HG03460 (cell line): ENCODE data around the gene RHNO1.
"Not testable (repeated sequence)": the region's sequence is repeated elsewhere in the genome, so short reads cannot be mapped to it uniquely, and the experiment has no call there.

ENCODE experiments used
- ATAC-seq: cut with Tn5 transposase; IDR thresholded peaks from one replicate; pipeline ENCODE4 v1.9.1; 2021; ENCODE audit not compliant: unreplicated experiment

Gene RHNO1

GRCh38 chr12:2858334-2858733 is 18.7 kb upstream of the RHNO1 start:
- ATAC-seq, result no peak

- no peak for ATAC-seq
Observed at GRCh38 chr12:2858944-2859421, 18.0 kb upstream of the RHNO1 start.

- ATAC-seq, result no peak
Observed at GRCh38 chr12:2860170-2860569, 16.9 kb upstream of the RHNO1 start.

GRCh38 chr12:2862876-2863275 is 14.1 kb upstream of the RHNO1 start:
- ATAC-seq, result no peak

- ATAC-seq, result not testable (repeated sequence)
Observed at GRCh38 chr12:2863402-2863801, 13.6 kb upstream of the RHNO1 start.

GRCh38 chr12:2864198-2864597 is 12.8 kb upstream of the RHNO1 start:
- no peak for ATAC-seq

- ATAC-seq, result not testable (repeated sequence)
Observed at GRCh38 chr12:2868986-2869632, 7.9 kb upstream of the RHNO1 start.

GRCh38 chr12:2876431-2877046 is 484 bp upstream of the RHNO1 start:
- no peak for ATAC-seq

GRCh38 chr12:2877953-2878732 is 1.1 kb downstream of the RHNO1 start:
- no peak for ATAC-seq

- no peak for ATAC-seq
Observed at GRCh38 chr12:2879853-2880252, 2.8 kb downstream of the RHNO1 start.

- ATAC-seq, result no peak
Observed at GRCh38 chr12:2884810-2885209, 7.8 kb downstream of the RHNO1 start.

GRCh38 chr12:2886768-2887450 is 9.9 kb downstream of the RHNO1 start:
- ATAC-seq, result no peak

GRCh38 chr12:2890001-2890387 is 13.0 kb downstream of the RHNO1 start:
- no peak for ATAC-seq

- ATAC-seq, result peak; percentile 96
Observed at GRCh38 chr12:2890388-2891239, 13.6 kb downstream of the RHNO1 start, which contains the start of gene TULP3. Gene TULP3 (plus strand): TSS chr12:2890891. CDS start chr12:2890948, 57 bp downstream.

- peak; percentile 18 for ATAC-seq
Observed at GRCh38 chr12:2891240-2892053, 14.4 kb downstream of the RHNO1 start.

- ATAC-seq, result no peak
Observed at GRCh38 chr12:2892246-2892645, 15.2 kb downstream of the RHNO1 start.

- ATAC-seq, result no peak
Observed at GRCh38 chr12:2893007-2893406, 16.0 kb downstream of the RHNO1 start.

GRCh38 chr12:2895051-2895451 is 18.0 kb downstream of the RHNO1 start:
- ATAC-seq, result no peak

GRCh38 chr12:2895511-2895910 is 18.5 kb downstream of the RHNO1 start:
- no peak for ATAC-seq

- no peak for ATAC-seq
Observed at GRCh38 chr12:2897418-2897817, 20.4 kb downstream of the RHNO1 start.
